ENCODE measurements around the gene PGP. TPM values are rescaled to one million over a fixed set of nuclear protein-coding genes. Genes with fewer than 3 reads are reported as not detected.
A peak's percentile ranks its signal among the peaks of the same experiment; 100 is the strongest.

PGP gene
- total RNA-seq, 1 experiment from 2014 or later = 38.3 TPM

- Histone ChIP-seq H2AFZ (ENCODE audit: low read length) (no peak overlapping the region), H3K23ac (ENCODE audit: insufficient read length, low read depth, low read length) (no peak overlapping the region), H2AK5ac (ENCODE audit: insufficient read length, low read length) (no peak overlapping the region), H3K4me2 (ENCODE audit: insufficient read depth, insufficient read length, low read length) (no peak overlapping the region), H3K27me3 (ENCODE audit: insufficient read depth, low read length) (no peaks in the 10 kb centered on the region), H2BK120ac (ENCODE audit: low read depth, low read length, poor library complexity, severe bottlenecking) (no peak overlapping the region), H4K8ac (replicated peaks; ENCODE audit: insufficient read length, low read depth, low read length) (no peak overlapping the region), H3K79me2 (ENCODE audit: insufficient read depth, low read length) (no peaks in the 10 kb centered on the region), H3K4ac (ENCODE audit: low read depth, low read length) (no peak overlapping the region), H3K9ac (ENCODE audit: extremely low read depth, insufficient read length, low read length) (no peak overlapping the region), H2BK15ac (ENCODE audit: low read depth, low read length) (no peak overlapping the region), H2BK12ac (ENCODE audit: insufficient read length, low read depth, low read length) (no peak overlapping the region), H3K9me3 (ENCODE audit: control insufficient read depth, low read depth, low read length) (no peaks in the 10 kb centered on the region), H3K27ac (ENCODE audit: insufficient read length, low read depth, low read length) (no peak overlapping the region), H2BK5ac (ENCODE audit: insufficient read length, low read length) (no peak overlapping the region), H3T11ph (ENCODE audit: low read length) (no peak overlapping the region), H3K56ac (ENCODE audit: insufficient read length, low read depth, low read length) (no peak overlapping the region), H3K18ac (ENCODE audit: insufficient read length, low read depth, low read length) (no peak overlapping the region), H4K5ac (ENCODE audit: insufficient read length, low read depth, low read length) (no peak overlapping the region), H3K79me1 (ENCODE audit: insufficient read depth, low read depth, low read length, poor library complexity, severe bottlenecking) (no peaks in the 10 kb centered on the region), H3K4me1 (ENCODE audit: insufficient read depth, low read length) (no peaks in the 10 kb centered on the region), H4K20me1 (ENCODE audit: control insufficient read depth, insufficient read depth, insufficient read length) (peaks cover 3% of the 10 kb centered on the region), H3K23me2 (ENCODE audit: insufficient read length, low read depth, low read length, poor library complexity, severe bottlenecking) (no peaks in the 10 kb centered on the region), H4K91ac (ENCODE audit: insufficient read length, low read depth, low read length) (no peak overlapping the region), H2BK20ac (ENCODE audit: low read depth, low read length, poor library complexity, severe bottlenecking) (no peak overlapping the region), H3K14ac (ENCODE audit: insufficient read depth, low read length) (no peak overlapping the region)
- Mint-ChIP-seq H3K27me3 (ENCODE audit: low read depth) (no peaks in the 10 kb centered on the region; the same call in 1 of the 2 replicates), H3K4me3 (no peak overlapping the region), H3K27ac (peak overlapping the region in 2 of 3 experiments; percentile 10 to 79; a peak in 3 of 7 replicates), H3K4me1 (peaks cover 3 to 7% of the 10 kb centered on the region in 2 experiments), H3K9me3 (no peaks in the 10 kb centered on the region), H3K36me3 (ENCODE audit: insufficient read depth in 1 of 3, low read depth in 3 of 3) (peaks cover 0 to 9% (median 4%) of the 10 kb centered on the region in 3 experiments; a peak in 3 of 7 replicates)
- no CpG with 5 or more reads among the region's 19 CpGs for WGBS (ENCODE audit: extremely low coverage, insufficient read length, low lambda C conversion rate)
- TF ChIP-seq CTCF (conservative IDR thresholded peaks at IDR 0.05) = no peak
- no peak for DNase-seq
Observed at GRCh38 chr16:2184346-2184745, 30.3 kb downstream of the PGP start.

All from H9 (cell line).